HuH-7.5 (cell line): ENCODE measurements around the gene TAL2.

ENCODE experiments used
- DNase-seq: peaks from one replicate; pipeline ENCODE4 v3.0.0; 2011; ENCODE audit warnings: low spot score

The TAL2 gene

GRCh38 chr9:105662184-105663104 is at the start of gene TAL2:
TSS of gene TAL2 (plus strand) at chr9:105662457. CDS start at chr9:105662497, 40 bp downstream.
- no peak for DNase-seq

- no peak for DNase-seq
Observed at GRCh38 chr9:105621001-105621400, 41.3 kb upstream of the TAL2 start.

GRCh38 chr9:105625088-105625487 is 37.2 kb upstream of the TAL2 start:
- DNase-seq: no peak

- DNase-seq: no peak
Observed at GRCh38 chr9:105632807-105633206, 29.4 kb upstream of the TAL2 start.

- DNase-seq: no peak
Observed at GRCh38 chr9:105633411-105633810, 28.8 kb upstream of the TAL2 start.

- no peak for DNase-seq
Observed at GRCh38 chr9:105636331-105636730, 25.9 kb upstream of the TAL2 start.

GRCh38 chr9:105637787-105638395 is 24.4 kb upstream of the TAL2 start:
- no peak for DNase-seq

- DNase-seq: no peak
Observed at GRCh38 chr9:105639936-105640335, 22.3 kb upstream of the TAL2 start.

- no peak for DNase-seq
Observed at GRCh38 chr9:105643795-105644194, 18.5 kb upstream of the TAL2 start.

- DNase-seq: no peak
Observed at GRCh38 chr9:105646879-105647594, 15.2 kb upstream of the TAL2 start.

GRCh38 chr9:105647595-105648349 is 14.5 kb upstream of the TAL2 start:
- no peak for DNase-seq

GRCh38 chr9:105651806-105652205 is 10.5 kb upstream of the TAL2 start:
- DNase-seq: no peak

GRCh38 chr9:105656131-105656921 is 5.9 kb upstream of the TAL2 start:
- peak; percentile 55 for DNase-seq

GRCh38 chr9:105658351-105658750 is 3.9 kb upstream of the TAL2 start:
- no peak for DNase-seq

GRCh38 chr9:105661011-105661410 is 1.2 kb upstream of the TAL2 start:
- no peak for DNase-seq

- DNase-seq: no peak
Observed at GRCh38 chr9:105663914-105664313, 1.7 kb downstream of the TAL2 start.

- DNase-seq: peak; percentile 22
Observed at GRCh38 chr9:105667867-105668266, 5.6 kb downstream of the TAL2 start.

GRCh38 chr9:105670315-105670714 is 8.1 kb downstream of the TAL2 start:
- DNase-seq: no peak

- no peak for DNase-seq
Observed at GRCh38 chr9:105670775-105671174, 8.5 kb downstream of the TAL2 start.

GRCh38 chr9:105672711-105673234 is 10.5 kb downstream of the TAL2 start:
- DNase-seq: no peak

- DNase-seq: no peak
Observed at GRCh38 chr9:105673850-105674387, 11.7 kb downstream of the TAL2 start.
